GM12891 (cell line): ENCODE results near the gene GCNT2.

Source experiments
- PAX5 ChIP-seq: IDR thresholded peaks from 2 replicates; pipeline ENCODE4 v1.6.1; 2011; ENCODE audit warnings: low read length, moderate library complexity, mild to moderate bottlenecking; ENCODE audit not compliant: insufficient read depth, severe bottlenecking
- POLR2AphosphoS5 ChIP-seq: IDR thresholded peaks from 2 replicates; pipeline ENCODE4 v1.6.1; 2011; ENCODE audit warnings: low read depth, low read length, control low read depth
- TAF1 ChIP-seq: IDR thresholded peaks from 2 replicates; pipeline ENCODE4 v1.6.1; 2011; ENCODE audit warnings: low read depth, low read length, control low read depth

DNA sequence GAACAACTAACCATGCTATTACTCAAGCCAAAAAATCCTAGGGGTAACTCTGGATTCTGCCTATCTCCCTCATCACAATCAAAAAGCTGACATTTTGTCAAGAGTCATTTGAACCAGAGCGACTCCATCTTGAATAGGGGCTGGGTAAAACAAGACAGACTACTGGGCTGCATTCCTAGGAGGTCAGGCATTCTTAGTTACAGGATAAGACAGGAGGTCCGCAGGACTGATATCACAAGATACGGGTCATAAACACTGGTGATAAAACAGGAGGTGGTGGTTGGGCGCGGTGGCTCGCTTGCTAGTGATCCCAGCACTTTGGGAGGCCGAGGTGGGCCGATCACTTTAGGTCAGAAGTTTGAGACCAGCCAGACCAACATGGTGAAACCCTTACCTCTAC lies 141.1 kb downstream of the GCNT2 start:
- TF ChIP-seq PAX5 (no peak), TAF1 (no peak), POLR2AphosphoS5 (no peak)
